IPS-15b (cell line): ENCODE results near the gene GNB4.

ENCODE experiments used
- H3K27me3 ChIP-seq: one replicate; pipeline ENCODE4 v1.6.1; 2013; ENCODE audit warnings: low read length; ENCODE audit not compliant: control insufficient read depth, insufficient read depth
- H3K36me3 ChIP-seq: one replicate; pipeline ENCODE4 v1.6.1; 2013; ENCODE audit warnings: low read length; ENCODE audit not compliant: control insufficient read depth, insufficient read depth
- H3K4me1 ChIP-seq: one replicate; pipeline ENCODE4 v1.6.1; 2013; ENCODE audit warnings: mild to moderate bottlenecking, low read length; ENCODE audit not compliant: control insufficient read depth, insufficient read depth
- H3K4me3 ChIP-seq: one replicate; pipeline ENCODE4 v1.5.1; 2013; ENCODE audit warnings: low read depth, low read length
- H3K9ac ChIP-seq: one replicate; pipeline ENCODE4 v1.6.1; 2013; ENCODE audit warnings: low read depth, mild to moderate bottlenecking, low read length
- H3K9me3 ChIP-seq: one replicate; pipeline ENCODE4 v1.6.1; 2013; ENCODE audit warnings: mild to moderate bottlenecking, low read length; ENCODE audit not compliant: control insufficient read depth, insufficient read depth

GNB4 gene

GRCh38 chr3:179451265-179452175, at the start of gene GNB4:
TSS of gene GNB4 (minus strand) at chr3:179451470. CDS start at chr3:179426200, 25,270 bp downstream.
- Histone ChIP-seq H3K9ac (peak within 1 kb of the TSS; percentile 48), H3K9me3 (no peaks in the 10 kb centered on the region), H3K27me3 (peaks cover 21% of the 10 kb centered on the region), H3K36me3 (no peaks in the 10 kb centered on the region), H3K4me1 (peaks cover 14% of the 10 kb centered on the region), H3K4me3 (peak within 1 kb of the TSS; percentile 66)

- Histone ChIP-seq H3K9me3 (peaks cover 3% of the 10 kb centered on the region), H3K36me3 (no peaks in the 10 kb centered on the region), H3K4me3 (no peak overlapping the region), H3K27me3 (no peaks in the 10 kb centered on the region), H3K4me1 (no peaks in the 10 kb centered on the region), H3K9ac (no peak overlapping the region)
Measured at GRCh38 chr3:179495483-179495882, 44.2 kb upstream of the GNB4 start.

- peaks cover 3% of the 10 kb centered on the region for H3K9me3 ChIP-seq
- H3K36me3 ChIP-seq: no peaks in the 10 kb centered on the region
- no peaks in the 10 kb centered on the region for H3K27me3 ChIP-seq
- H3K4me1 ChIP-seq: no peaks in the 10 kb centered on the region
- no peak overlapping the region for H3K9ac ChIP-seq
- no peak overlapping the region for H3K4me3 ChIP-seq
Measured at GRCh38 chr3:179493260-179493659, 42.0 kb upstream of the GNB4 start.

- Histone ChIP-seq H3K4me1 (no peaks in the 10 kb centered on the region), H3K36me3 (no peaks in the 10 kb centered on the region), H3K27me3 (no peaks in the 10 kb centered on the region), H3K4me3 (no peak overlapping the region), H3K9me3 (no peaks in the 10 kb centered on the region), H3K9ac (no peak overlapping the region)
Measured at GRCh38 chr3:179488213-179488612, 36.9 kb upstream of the GNB4 start.

GRCh38 chr3:179486806-179487205, 35.5 kb upstream of the GNB4 start:
- no peak overlapping the region for H3K9ac ChIP-seq
- H3K36me3 ChIP-seq: no peaks in the 10 kb centered on the region
- H3K9me3 ChIP-seq: no peaks in the 10 kb centered on the region
- H3K27me3 ChIP-seq: no peaks in the 10 kb centered on the region
- H3K4me3 ChIP-seq: no peak overlapping the region
- H3K4me1 ChIP-seq: no peaks in the 10 kb centered on the region

GRCh38 chr3:179482857-179483256, 31.6 kb upstream of the GNB4 start:
- Histone ChIP-seq H3K36me3 (no peaks in the 10 kb centered on the region), H3K4me1 (no peaks in the 10 kb centered on the region), H3K4me3 (no peak overlapping the region), H3K9ac (no peak overlapping the region), H3K9me3 (no peaks in the 10 kb centered on the region), H3K27me3 (no peaks in the 10 kb centered on the region)

- Histone ChIP-seq H3K4me1 (no peaks in the 10 kb centered on the region), H3K4me3 (no peak overlapping the region), H3K27me3 (no peaks in the 10 kb centered on the region), H3K9me3 (no peaks in the 10 kb centered on the region), H3K36me3 (no peaks in the 10 kb centered on the region), H3K9ac (no peak overlapping the region)
Measured at GRCh38 chr3:179476215-179476614, 24.9 kb upstream of the GNB4 start.

GRCh38 chr3:179474480-179474879, 23.2 kb upstream of the GNB4 start:
- Histone ChIP-seq H3K9me3 (no peaks in the 10 kb centered on the region), H3K4me3 (no peak overlapping the region), H3K4me1 (no peaks in the 10 kb centered on the region), H3K9ac (no peak overlapping the region), H3K27me3 (no peaks in the 10 kb centered on the region), H3K36me3 (no peaks in the 10 kb centered on the region)

GRCh38 chr3:179473565-179473964, 22.3 kb upstream of the GNB4 start:
- Histone ChIP-seq H3K36me3 (no peaks in the 10 kb centered on the region), H3K4me3 (no peak overlapping the region), H3K9ac (no peak overlapping the region), H3K27me3 (no peaks in the 10 kb centered on the region), H3K9me3 (no peaks in the 10 kb centered on the region), H3K4me1 (no peaks in the 10 kb centered on the region)

- no peak overlapping the region for H3K4me3 ChIP-seq
- no peaks in the 10 kb centered on the region for H3K4me1 ChIP-seq
- H3K27me3 ChIP-seq: no peaks in the 10 kb centered on the region
- no peak overlapping the region for H3K9ac ChIP-seq
- no peaks in the 10 kb centered on the region for H3K36me3 ChIP-seq
- H3K9me3 ChIP-seq: no peaks in the 10 kb centered on the region
Measured at GRCh38 chr3:179464323-179465092, 13.2 kb upstream of the GNB4 start.

- Histone ChIP-seq H3K4me3 (no peak overlapping the region), H3K4me1 (no peaks in the 10 kb centered on the region), H3K9me3 (no peaks in the 10 kb centered on the region), H3K27me3 (no peaks in the 10 kb centered on the region), H3K36me3 (no peaks in the 10 kb centered on the region), H3K9ac (no peak overlapping the region)
Measured at GRCh38 chr3:179463319-179463718, 12.0 kb upstream of the GNB4 start.

GRCh38 chr3:179460260-179460659, 9.0 kb upstream of the GNB4 start:
- Histone ChIP-seq H3K36me3 (no peaks in the 10 kb centered on the region), H3K9me3 (no peaks in the 10 kb centered on the region), H3K4me3 (no peak overlapping the region), H3K9ac (no peak overlapping the region), H3K4me1 (no peaks in the 10 kb centered on the region), H3K27me3 (no peaks in the 10 kb centered on the region)
